ENCODE data around the gene KIAA1217. TPM values are rescaled to one million over a fixed set of nuclear protein-coding genes. Genes with fewer than 3 reads are reported as not detected.
"Not testable (repeated sequence)": the region's sequence is repeated elsewhere in the genome, so short reads cannot be mapped to it uniquely, and the experiment has no call there.

The KIAA1217 gene
- total RNA-seq, 1 experiment from 2014 or later = 2.4 TPM

GRCh38 chr10:24337723-24338122, 128.8 kb downstream of the KIAA1217 start:
- not testable (repeated sequence) for DNase-seq (ENCODE audit: low read depth)

- DNase-seq (ENCODE audit: low read depth) = no peak
Observed at GRCh38 chr10:24339387-24339786, 130.4 kb downstream of the KIAA1217 start.

- DNase-seq (ENCODE audit: low read depth) = no peak
Observed at GRCh38 chr10:24340446-24340845, 131.5 kb downstream of the KIAA1217 start.

- no peak for DNase-seq (ENCODE audit: low read depth)
Observed at GRCh38 chr10:24340883-24341282, 131.9 kb downstream of the KIAA1217 start.

GRCh38 chr10:24341371-24341770, 132.4 kb downstream of the KIAA1217 start:
- DNase-seq (ENCODE audit: low read depth) = no peak

- no peak for DNase-seq (ENCODE audit: low read depth)
Observed at GRCh38 chr10:24341897-24342296, 133.0 kb downstream of the KIAA1217 start.

- DNase-seq (ENCODE audit: low read depth) = no peak
Observed at GRCh38 chr10:24343686-24344085, 134.7 kb downstream of the KIAA1217 start.

GRCh38 chr10:24344279-24344678, 135.3 kb downstream of the KIAA1217 start:
- DNase-seq (ENCODE audit: low read depth) = peak; percentile 93

GRCh38 chr10:24344695-24345463, 135.9 kb downstream of the KIAA1217 start:
- no peak for DNase-seq (ENCODE audit: low read depth)

- DNase-seq (ENCODE audit: low read depth) = no peak
Observed at GRCh38 chr10:24346877-24347519, 138.1 kb downstream of the KIAA1217 start.

- no peak for DNase-seq (ENCODE audit: low read depth)
Observed at GRCh38 chr10:24349379-24350001, 140.6 kb downstream of the KIAA1217 start.

GRCh38 chr10:24350070-24350921, 141.4 kb downstream of the KIAA1217 start:
- DNase-seq (ENCODE audit: low read depth) = peak; percentile 21

- not testable (repeated sequence) for DNase-seq (ENCODE audit: low read depth)
Observed at GRCh38 chr10:24350922-24351225, 141.9 kb downstream of the KIAA1217 start.

GRCh38 chr10:24351961-24352360, 143.0 kb downstream of the KIAA1217 start:
- no peak for DNase-seq (ENCODE audit: low read depth)

GRCh38 chr10:24352399-24352798, 143.5 kb downstream of the KIAA1217 start:
- no peak for DNase-seq (ENCODE audit: low read depth)

- DNase-seq (ENCODE audit: low read depth) = no peak
Observed at GRCh38 chr10:24353319-24353718, 144.4 kb downstream of the KIAA1217 start.

GRCh38 chr10:24355056-24355688, 146.2 kb downstream of the KIAA1217 start:
- no peak for DNase-seq (ENCODE audit: low read depth)

- DNase-seq (ENCODE audit: low read depth) = no peak
Observed at GRCh38 chr10:24357344-24358004, 148.5 kb downstream of the KIAA1217 start.

- no peak for DNase-seq (ENCODE audit: low read depth)
Observed at GRCh38 chr10:24358022-24358421, 149.1 kb downstream of the KIAA1217 start.

GRCh38 chr10:24360282-24361127, 151.6 kb downstream of the KIAA1217 start:
- DNase-seq (ENCODE audit: low read depth) = peak; percentile 60

Data from HT1080 (cell line).